WTC11 (cell line): Measurements from ENCODE around the gene PRMT9. TPM values are rescaled to one million over a fixed set of nuclear protein-coding genes. Genes with fewer than 3 reads are reported as not detected.

Experiments used
- ATAC-seq: fragments of 200-7000 bp; cut with Tn5 transposase; 2 replicates; pipeline ENCODE4 v1.10.0; 2021; ENCODE audit warnings: mild to moderate bottlenecking, moderate library complexity
- CTCF ChIA-PET: fragments of 300-600 bp; sonication (Branson Sonifier 250); formaldehyde crosslinking; loops from one replicate; lab custom pipeline; 2021; ENCODE audit warnings: antibody characterized with exemption; lab: Charles Lee
- POLR2A ChIA-PET: fragments of 350-600 bp; sonication (Branson Sonifier 250); formaldehyde crosslinking; loops from one replicate; lab custom pipeline; 2021; ENCODE audit warnings: antibody characterized with exemption; lab: Charles Lee
- DNase-seq: peaks from one replicate; pipeline ENCODE4 v3.0.0; 2021; ENCODE audit warnings: low spot score
- H3K27ac Mint-ChIP-seq: 2 replicates; pipeline ENCODE4 v1.8.0; 2021; ENCODE audit warnings: mixed read lengths
- H3K27me3 Mint-ChIP-seq: 2 replicates; pipeline ENCODE4 v1.8.0; 2021; ENCODE audit warnings: low read depth, mild to moderate bottlenecking, moderate library complexity, mixed read lengths
- H3K36me3 Mint-ChIP-seq: 2 replicates; pipeline ENCODE4 v1.8.0; 2021; ENCODE audit warnings: mixed read lengths
- H3K4me1 Mint-ChIP-seq: 2 replicates; pipeline ENCODE4 v1.8.0; 2022; ENCODE audit warnings: mixed read lengths
- H3K4me3 Mint-ChIP-seq: 2 replicates; pipeline ENCODE4 v1.8.0; 2021; ENCODE audit warnings: mild to moderate bottlenecking, moderate library complexity, mixed read lengths
- H3K9me3 Mint-ChIP-seq: 2 replicates; pipeline ENCODE4 v1.8.0; 2021; ENCODE audit warnings: mixed read lengths
- AR ChIP-seq: fragments of 250-450 bp; sonication (Bioruptor Pico); IDR thresholded peaks from 2 replicates; pipeline ENCODE4 v1.9.0; 2021; ENCODE audit warnings: mild to moderate bottlenecking
- ATF3 ChIP-seq: sonication (generic); formaldehyde crosslinking; conservative IDR thresholded peaks from 2 replicates; pipeline ENCODE4 v1.8.1; 2022; ENCODE audit warnings: mild to moderate bottlenecking, missing genetic modification reagents
- CREM ChIP-seq: sonication (generic); formaldehyde crosslinking; IDR thresholded peaks from 2 replicates; pipeline ENCODE4 v1.8.1; 2022; ENCODE audit warnings: mild to moderate bottlenecking, missing genetic modification reagents, moderate library complexity
- E2F5 ChIP-seq: sonication (generic); formaldehyde crosslinking; IDR thresholded peaks from 2 replicates; pipeline ENCODE4 v1.8.1; 2022; ENCODE audit warnings: mild to moderate bottlenecking, moderate library complexity, missing genetic modification reagents
- ELF4 ChIP-seq: sonication (generic); formaldehyde crosslinking; IDR thresholded peaks from 2 replicates; pipeline ENCODE4 v1.8.1; 2022; ENCODE audit warnings: low read depth, mild to moderate bottlenecking, moderate library complexity, missing genetic modification reagents
- EMX1 ChIP-seq: fragments of 250-450 bp; sonication (Bioruptor Pico); IDR thresholded peaks from 2 replicates; pipeline ENCODE4 v1.8.0; 2021; ENCODE audit warnings: mild to moderate bottlenecking
- ERG ChIP-seq: fragments of 250-450 bp; sonication (Bioruptor Pico); IDR thresholded peaks from 2 replicates; pipeline ENCODE4 v1.8.0; 2021; ENCODE audit warnings: mild to moderate bottlenecking
- ESRRA ChIP-seq: sonication (generic); formaldehyde crosslinking; IDR thresholded peaks from 2 replicates; pipeline ENCODE4 v1.8.1; 2022; ENCODE audit warnings: mild to moderate bottlenecking, missing genetic modification reagents, borderline replicate concordance
- FOXJ3 ChIP-seq: sonication (generic); formaldehyde crosslinking; IDR thresholded peaks from 2 replicates; pipeline ENCODE4 v1.9.0; 2021; ENCODE audit warnings: missing genetic modification reagents, mild to moderate bottlenecking, borderline replicate concordance
- FOXP1 ChIP-seq: sonication (generic); formaldehyde crosslinking; IDR thresholded peaks from 2 replicates; pipeline ENCODE4 v1.8.0; 2022; ENCODE audit warnings: missing genetic modification reagents, mild to moderate bottlenecking, moderate library complexity, borderline replicate concordance
- IRF1 ChIP-seq: sonication (generic); formaldehyde crosslinking; IDR thresholded peaks from 2 replicates; pipeline ENCODE4 v1.8.0; 2023; ENCODE audit warnings: missing genetic modification reagents
- KAT7 ChIP-seq: sonication (generic); formaldehyde crosslinking; IDR thresholded peaks from 2 replicates; pipeline ENCODE4 v1.8.1; 2023; ENCODE audit warnings: missing genetic modification reagents, mild to moderate bottlenecking, borderline replicate concordance
- MXD4 ChIP-seq: fragments of 250-450 bp; sonication (Bioruptor Pico); IDR thresholded peaks from 2 replicates; pipeline ENCODE4 v1.8.0; 2021; ENCODE audit warnings: mild to moderate bottlenecking, moderate library complexity, borderline replicate concordance
- MYBL2 ChIP-seq: sonication (generic); formaldehyde crosslinking; IDR thresholded peaks from 2 replicates; pipeline ENCODE4 v1.8.1; 2023; ENCODE audit warnings: mild to moderate bottlenecking, moderate library complexity, missing genetic modification reagents
- NFATC4 ChIP-seq: fragments of 250-450 bp; sonication (Bioruptor Pico); IDR thresholded peaks from 2 replicates; pipeline ENCODE4 v1.9.0; 2021; ENCODE audit warnings: mild to moderate bottlenecking
- SMAD4 ChIP-seq: sonication (generic); formaldehyde crosslinking; IDR thresholded peaks from 2 replicates; pipeline ENCODE4 v1.8.0; 2022; ENCODE audit warnings: mild to moderate bottlenecking, missing genetic modification reagents
- SP1 ChIP-seq: sonication (generic); formaldehyde crosslinking; conservative IDR thresholded peaks from 2 replicates; pipeline ENCODE4 v1.8.1; 2022; ENCODE audit warnings: missing genetic modification reagents
- TEAD4 ChIP-seq: sonication (generic); formaldehyde crosslinking; IDR thresholded peaks from 2 replicates; pipeline ENCODE4 v1.8.0; 2022; ENCODE audit warnings: mild to moderate bottlenecking, missing genetic modification reagents
- ZNF121 ChIP-seq: sonication (generic); formaldehyde crosslinking; IDR thresholded peaks from 2 replicates; pipeline ENCODE4 v1.8.0; 2023; ENCODE audit warnings: missing genetic modification reagents
- ZNF232 ChIP-seq: sonication (generic); formaldehyde crosslinking; IDR thresholded peaks from 2 replicates; pipeline ENCODE4 v1.8.0; 2022; ENCODE audit warnings: mild to moderate bottlenecking, missing genetic modification reagents
- ZNF425 ChIP-seq: fragments of 250-450 bp; sonication (Bioruptor Pico); conservative IDR thresholded peaks from 2 replicates; pipeline ENCODE4 v1.9.0; 2021; ENCODE audit warnings: mild to moderate bottlenecking
- ZNF512 ChIP-seq: sonication (generic); formaldehyde crosslinking; IDR thresholded peaks from 2 replicates; pipeline ENCODE4 v1.8.1; 2022; ENCODE audit warnings: missing genetic modification reagents, borderline replicate concordance
- total RNA-seq: library from RNA; stranded (reverse); gene quantifications from 3 replicates; pipeline ENCODE4 v1.2.3, GENCODE V29; 2021

PRMT9 gene
- total RNA-seq, 1 experiment from 2014 or later, result 11.4 TPM

GRCh38 chr4:147725673-147726072 is 41.7 kb upstream of the PRMT9 start:
- no peak for TF ChIP-seq ZNF232 (CRISPR knock-in tag)
- no peak for TF ChIP-seq MYBL2 (CRISPR knock-in tag)
- TF ChIP-seq IRF1 (CRISPR knock-in tag), result no peak
- TF ChIP-seq TEAD4 (CRISPR knock-in tag), result no peak
- TF ChIP-seq ZNF512 (CRISPR knock-in tag), result no peak
- no peak for TF ChIP-seq SP1 (CRISPR knock-in tag)
- TF ChIP-seq EMX1 (CRISPR knock-in tag), result no peak
- TF ChIP-seq FOXP1 (CRISPR knock-in tag), result no peak
- no peak for TF ChIP-seq ESRRA (CRISPR knock-in tag)
- TF ChIP-seq ZNF425 (CRISPR knock-in tag), result no peak
- TF ChIP-seq FOXJ3 (CRISPR knock-in tag), result no peak
- POLR2A ChIA-PET, result no interaction called here
- Mint-ChIP-seq H3K27ac (no peak overlapping the region), H3K4me3 (no peak overlapping the region), H3K27me3 (peaks cover 40% of the 10 kb centered on the region), H3K9me3 (no peaks in the 10 kb centered on the region), H3K4me1 (peaks cover 12% of the 10 kb centered on the region), H3K36me3 (no peaks in the 10 kb centered on the region)
- CTCF ChIA-PET, result interaction anchor here (2.6 kb wide), 1 partner anchor 141 kb away, joined by 11 read pairs; no protein-coding TSS in a partner anchor
- ATAC-seq, result no peak
- DNase-seq, result no peak

GRCh38 chr4:147724468-147725201 is 40.7 kb upstream of the PRMT9 start:
- DNase-seq, result no peak
- no peak overlapping the region for H3K27ac Mint-ChIP-seq
- peaks cover 30% of the 10 kb centered on the region for H3K27me3 Mint-ChIP-seq
- ChIA-PET POLR2A (interaction anchor here (0.5 to 0.8 kb wide), 2 partner anchors 93 to 108 kb away, joined by 3 read pairs; partner anchors contain the start of gene TMEM184C), CTCF (interaction anchor here (2.6 kb wide), 1 partner anchor 142 kb away, joined by 11 read pairs; no protein-coding TSS in a partner anchor)
- H3K4me1 Mint-ChIP-seq, result peaks cover 6% of the 10 kb centered on the region; the same call in 1 of the 2 replicates
- H3K4me3 Mint-ChIP-seq, result no peak overlapping the region
- H3K36me3 Mint-ChIP-seq, result no peaks in the 10 kb centered on the region
- H3K9me3 Mint-ChIP-seq, result no peaks in the 10 kb centered on the region
- ATAC-seq, result peak; percentile 71
- TF ChIP-seq SMAD4 (CRISPR knock-in tag) (no peak), ZNF121 (CRISPR knock-in tag) (no peak), CREM (CRISPR knock-in tag) (no peak), NFATC4 (CRISPR knock-in tag) (no peak), AR (CRISPR knock-in tag) (no peak), ELF4 (CRISPR knock-in tag) (no peak), MYBL2 (CRISPR knock-in tag) (no peak), ATF3 (CRISPR knock-in tag) (no peak), MXD4 (CRISPR knock-in tag) (no peak), IRF1 (CRISPR knock-in tag) (no peak), EMX1 (CRISPR knock-in tag) (no peak), ZNF232 (CRISPR knock-in tag) (no peak), E2F5 (no peak), ERG (CRISPR knock-in tag) (no peak), KAT7 (CRISPR knock-in tag) (no peak)
